GM12878 (cell line): ENCODE data around the gene LPIN1. TPM values are rescaled to one million over a fixed set of nuclear protein-coding genes. Genes with fewer than 3 reads are reported as not detected.

Experiments used
- ATAC-seq: fragments of 200-7000 bp; cut with Tn5 transposase; 3 replicates; pipeline ENCODE4 v1.9.1; 2020; ENCODE audit warnings: mild to moderate bottlenecking, moderate library complexity
- BruUV-seq: library from RNA; stranded (reverse); fragments of 400-500 nt; replicated peaks from 2 replicates; lab custom pipeline; 2021; lab: Mats Ljungman, UMichigan
- CTCF ChIA-PET: fragments of 300-600 bp; sonication (Branson Sonifier 250); formaldehyde crosslinking; extraction: SDS; loops from one replicate; lab custom pipeline; 2021; ENCODE audit warnings: inconsistent platforms; lab: Yijun Ruan, JAX
- POLR2A ChIA-PET: fragments of 350-600 bp; formaldehyde crosslinking; extraction: SDS; loops from one replicate; lab custom pipeline; 2021; ENCODE audit warnings: inconsistent platforms; lab: Charles Lee
- RAD21 ChIA-PET: fragments of 300-600 bp; sonication (Branson Sonifier 250); formaldehyde crosslinking; loops from one replicate; lab custom pipeline; 2023; ENCODE audit warnings: antibody characterized with exemption; ENCODE audit not compliant: unreplicated experiment; lab: Charles Lee
- SMC1A ChIA-PET: fragments of 300-600 bp; sonication (Branson Sonifier 250); formaldehyde crosslinking; loops from one replicate; lab custom pipeline; 2023; ENCODE audit not compliant: unreplicated experiment, uncharacterized antibody; lab: Charles Lee
- DNase-seq: peaks from one replicate; pipeline ENCODE4 v3.0.0-alpha.2; 2011; ENCODE audit warnings: low read depth, low spot score
- FAIRE-seq: peaks from 3 replicates; lab custom pipeline; 2011; peaks lifted over from hg19 to GRCh38; lab: Jason Lieb, UNC
- H2AFZ ChIP-seq: 2 replicates; pipeline ENCODE4 v1.6.0; 2011; ENCODE audit warnings: low read depth, low read length, control low read depth; ENCODE audit not compliant: control insufficient read depth
- H3K27ac ChIP-seq: 2 replicates; pipeline ENCODE4 v1.5.1; 2011; ENCODE audit warnings: control low read depth; ENCODE audit not compliant: control insufficient read depth, insufficient read depth
- H3K27me3 ChIP-seq, 2 experiments: replicated peaks in 1 of 2; 2 replicates each; pipeline versions ENCODE4 v1.6.0 to v1.6.1; 2011; ENCODE audit warnings: low read length in 1 of 2; ENCODE audit not compliant: control insufficient read depth in 2 of 2, insufficient read depth in 2 of 2
- H3K36me3 ChIP-seq, 2 experiments: 2 replicates each; pipeline ENCODE4 v1.5.1; 2011; ENCODE audit warnings: low read length in 1 of 2; ENCODE audit not compliant: control insufficient read depth in 2 of 2, insufficient read depth in 2 of 2
- H3K4me1 ChIP-seq: 2 replicates; pipeline ENCODE4 v1.6.1; 2011; ENCODE audit warnings: mild to moderate bottlenecking, low read length, moderate library complexity, mixed read lengths; ENCODE audit not compliant: control insufficient read depth, insufficient read depth
- H3K4me2 ChIP-seq: 2 replicates; pipeline ENCODE4 v1.6.0; 2011; ENCODE audit warnings: control low read depth; ENCODE audit not compliant: control insufficient read depth, insufficient read depth
- H3K4me3 ChIP-seq: fragments of 200-600 bp; sonication (generic); 2 replicates; pipeline ENCODE4 v1.5.1; 2016
- H3K79me2 ChIP-seq: 2 replicates; pipeline ENCODE4 v1.6.0; 2011; ENCODE audit warnings: low read length; ENCODE audit not compliant: control insufficient read depth, insufficient read depth
- H3K9ac ChIP-seq: 2 replicates; pipeline ENCODE4 v1.8.0; 2011; ENCODE audit warnings: low read length, control low read depth, mixed read lengths; ENCODE audit not compliant: control insufficient read depth, insufficient read depth
- H3K9me3 ChIP-seq: replicated peaks from 3 replicates; pipeline ENCODE4 v1.5.1; 2011; ENCODE audit warnings: mild to moderate bottlenecking, low read length; ENCODE audit not compliant: control insufficient read depth, insufficient read depth
- H4K20me1 ChIP-seq: 2 replicates; pipeline ENCODE4 v1.6.0; 2011; ENCODE audit not compliant: control insufficient read depth, insufficient read depth
- CBX5 ChIP-seq: sonication (generic); IDR thresholded peaks from 2 replicates; pipeline ENCODE4 v1.6.1; 2016; ENCODE audit warnings: low read depth, moderate library complexity, mild to moderate bottlenecking, inconsistent platforms
- FOXM1 ChIP-seq: IDR thresholded peaks from 2 replicates; pipeline ENCODE4 v1.6.1; 2012; ENCODE audit warnings: low read depth, mild to moderate bottlenecking, inconsistent platforms, low read length, moderate library complexity
- POLR2AphosphoS2 ChIP-seq: IDR thresholded peaks from 2 replicates; pipeline ENCODE4 v1.6.1; 2011; ENCODE audit warnings: low read depth, mild to moderate bottlenecking, low read length, improper control_type of control experiment, moderate library complexity
- SPI1 ChIP-seq: IDR thresholded peaks from 2 replicates; pipeline ENCODE4 v1.6.1; 2011; ENCODE audit warnings: low read depth, mild to moderate bottlenecking, low read length, moderate library complexity, borderline replicate concordance; ENCODE audit not compliant: insufficient read depth
- WGBS: methylation state at CpG from one replicate; pipeline ENCODE4 v1.1.6; 2016; ENCODE audit warnings: low lambda C conversion rate; ENCODE audit not compliant: insufficient replicate concordance, insufficient coverage; ENCODE audit errors: missing lambda C conversion rate; 5-methylcytosine and 5-hydroxymethylcytosine counted together
- in situ Hi-C: fragments of 300-500 bp; cut with MboI; formaldehyde crosslinking; loops from 9 replicates; pipeline ENCODE4 v1.14.3; 2018; ENCODE audit warnings: mixed read lengths
- intact Hi-C: fragments of 100-400 bp; cut with micrococcal nuclease; formaldehyde crosslinking; loops from one replicate; pipeline ENCODE4 v1.14.2; 2022; ENCODE audit not compliant: unreplicated experiment
- polyA plus RNA-seq, 11 experiments: library from polyadenylated mRNA; depleted of rRNA in 4 of 11; unstranded in 6 of 11; stranded (reverse) in 5 of 11; fragments of >200 nt; fragmentation: Nextera tagmentation in 4 of 11; fragmentation: Illumina TruSeq in 1 of 11; extraction: Ambion mirVana in 4 of 11; extraction: Trizol in 1 of 11; gene quantifications; 1 replicate in 1 of 11; 2 replicates in 10 of 11; pipeline versions ENCODE4 v1.2.1 to v1.2.3, GENCODE V29; 2011 to 2016; ENCODE audit warnings: inconsistent platforms in 2 of 11, missing spikeins in 2 of 11, low read depth in 1 of 11
- total RNA-seq, 4 experiments: library from RNA; depleted of rRNA in 3 of 4; stranded (reverse); fragments of >200 nt in 3 of 4; fragmentation: Illumina TruSeq in 1 of 4; extraction: Trizol in 1 of 4; gene quantifications; 2 replicates each; pipeline versions ENCODE4 v1.2.1 to v1.2.3, GENCODE V29; 2013 to 2021

The LPIN1 gene
- total and polyA plus RNA-seq, 10 of the 15 experiments (the other 5 are each of a cell fraction or from before 2014, with no cell fraction given): 18.8 to 82.5 (median 50.3) TPM

DNA sequence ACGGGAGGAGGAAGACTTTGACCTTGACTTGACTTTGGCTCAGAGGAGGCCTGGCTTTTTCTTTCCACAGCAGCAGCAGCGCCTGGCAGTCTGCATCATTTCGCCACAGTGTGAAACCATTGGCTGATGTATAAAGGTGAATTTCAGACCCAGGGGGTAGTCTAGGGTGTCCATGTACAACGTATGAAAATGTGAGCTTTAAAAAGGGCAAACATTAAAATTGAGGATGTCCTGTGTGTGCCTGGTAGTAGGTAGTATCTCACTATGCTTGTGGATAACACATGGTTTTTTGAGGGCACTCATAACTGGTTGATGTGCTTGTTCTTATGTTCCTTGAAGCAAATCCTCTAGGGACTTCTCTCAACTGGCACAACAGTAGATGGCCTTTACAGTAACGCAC lies 86.1 kb downstream of the LPIN1 start:
- Histone ChIP-seq H4K20me1 (no peaks in the 10 kb centered on the region), H3K27me3 (0 out of 4 replicates have a peak, but pooled peaks cover 0 to 2% of the 10 kb centered on the region in 2 experiments), H3K9ac (no peak overlapping the region), H3K4me3 (no peak overlapping the region), H2AFZ (no peak overlapping the region), H3K4me2 (no peak overlapping the region), H3K9me3 (peaks cover 2% of the 10 kb centered on the region), H3K4me1 (peaks cover 22% of the 10 kb centered on the region), H3K79me2 (no peaks in the 10 kb centered on the region), H3K36me3 (peaks cover 0 to 2% of the 10 kb centered on the region in 2 experiments; a peak in 1 of 4 replicates), H3K27ac (no peak overlapping the region)
- ChIA-PET CTCF (interaction anchor here (0.5 to 6.7 kb wide), 9 partner anchors 11 to 1174 kb away, joined by 3 to 65 read pairs (median 3); partner anchors contain the start of gene TRIB2), SMC1A (interaction anchor here (0.9 to 5.9 kb wide), 5 partner anchors 29 to 1097 kb away, joined by 3 to 43 read pairs (median 8); no protein-coding TSS in a partner anchor), RAD21 (interaction anchor here (0.7 to 4.8 kb wide), 3 partner anchors 34 to 884 kb away, joined by 4 to 48 read pairs (median 22); partner anchors contain the start of gene TRIB2), POLR2A (no interaction called here)
- DNase-seq (no peak), ATAC-seq (no peak), FAIRE-seq (no peak)
- in situ Hi-C loops: loop anchor here (5.0 to 25.0 kb wide), 2 partner anchors 455 to 885 kb away; partner anchors contain the start of gene TRIB2
- BruUV-seq: no TSS peak
- intact Hi-C loops: loop anchor here (5.0 to 10.0 kb wide), 4 partner anchors 215 to 752 kb away; no protein-coding TSS in a partner anchor
- 40% methylated on average over 5 of the region's 5 CpGs for WGBS
- TF ChIP-seq FOXM1: no peak

DNA sequence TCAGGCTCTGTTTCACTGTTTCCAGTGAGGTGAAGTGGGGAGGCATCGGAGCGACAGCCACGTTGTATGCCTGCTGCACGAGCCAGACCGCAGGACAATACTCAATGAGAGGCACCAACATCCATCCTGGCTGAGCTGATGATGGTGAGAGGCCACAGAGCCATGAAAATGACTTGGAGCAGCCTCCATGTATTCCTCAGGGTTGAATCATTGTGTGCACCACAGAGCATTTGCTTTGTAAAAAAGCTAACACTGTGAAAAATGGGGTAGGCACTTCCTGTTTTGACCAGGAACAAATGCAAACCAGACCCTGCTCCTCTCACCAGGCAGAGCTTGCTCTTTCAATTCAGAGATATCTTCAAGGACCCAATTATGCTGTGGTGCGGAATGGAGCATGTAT lies 87.2 kb downstream of the LPIN1 start:
- TF ChIP-seq POLR2AphosphoS2 (no peak), CBX5 (no peak), SPI1 (peak; percentile 66)
- Histone ChIP-seq H3K79me2 (no peaks in the 10 kb centered on the region), H3K27ac (no peak overlapping the region), H3K9me3 (peaks cover 2% of the 10 kb centered on the region), H3K36me3 (no peaks in the 10 kb centered on the region), H3K4me3 (no peak overlapping the region), H3K4me1 (peaks cover 22% of the 10 kb centered on the region), H2AFZ (no peak overlapping the region), H3K4me2 (no peak overlapping the region; the same call in 1 of the 2 replicates), H3K27me3 (0 out of 4 replicates have a peak, but pooled peaks cover 0 to 4% of the 10 kb centered on the region in 2 experiments), H4K20me1 (no peaks in the 10 kb centered on the region), H3K9ac (no peak overlapping the region)
- no peak for ATAC-seq
- DNase-seq: no peak
- SMC1A ChIA-PET: interaction anchor here (0.8 to 2.3 kb wide), 5 partner anchors 28 to 581 kb away, joined by 3 to 8 read pairs (median 3); no protein-coding TSS in a partner anchor
- 35% methylated on average over 6 of the region's 6 CpGs for WGBS
- intact Hi-C loops (loop anchor here (5.0 to 10.0 kb wide), 4 partner anchors 214 to 751 kb away; no protein-coding TSS in a partner anchor), in situ Hi-C loops (loop anchor here (5.0 to 25.0 kb wide), 2 partner anchors 454 to 884 kb away; partner anchors contain the start of gene TRIB2)
- RAD21 ChIA-PET: interaction anchor here (0.7 kb wide), 1 partner anchor 756 kb away, joined by 4 read pairs; no protein-coding TSS in a partner anchor
- CTCF ChIA-PET: interaction anchor here (0.6 to 1.2 kb wide), 5 partner anchors 10 to 1173 kb away, joined by 3 to 4 read pairs (median 3); no protein-coding TSS in a partner anchor
- FAIRE-seq: no peak
- POLR2A ChIA-PET: no interaction called here
- BruUV-seq: no TSS peak
